ENCODE results near the gene SAMD7.

DNA sequence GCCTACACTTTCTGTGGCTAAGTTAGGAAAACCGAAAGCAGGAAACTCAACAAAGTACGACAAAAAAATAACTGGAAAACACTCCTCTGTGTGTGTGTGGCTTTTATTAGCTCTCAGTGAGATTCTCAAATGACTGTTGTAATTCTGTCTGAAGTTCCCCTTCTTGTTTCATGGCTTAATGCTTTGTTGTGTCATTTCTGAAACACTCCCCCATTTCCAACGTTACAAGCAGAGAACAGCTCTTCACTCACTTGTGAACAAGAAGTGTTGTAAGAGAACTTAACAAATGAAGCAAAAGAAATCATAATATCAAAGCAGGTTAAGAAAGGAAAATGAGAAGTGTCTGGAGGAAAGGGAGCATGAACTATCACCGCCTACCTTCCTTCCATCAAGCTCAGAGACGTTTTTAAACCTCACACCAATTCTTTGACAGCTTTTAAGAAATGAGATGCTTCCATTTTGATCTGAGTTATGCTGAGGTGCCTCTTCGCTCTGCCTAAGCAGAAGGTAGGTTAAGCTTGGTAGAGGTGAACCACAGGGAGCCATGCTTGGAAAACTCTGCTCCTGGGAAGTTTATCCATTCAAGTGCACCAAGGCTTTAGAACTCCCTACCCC, 42.9 kb downstream of the SAMD7 start:
- TF ChIP-seq, protein P1, sequence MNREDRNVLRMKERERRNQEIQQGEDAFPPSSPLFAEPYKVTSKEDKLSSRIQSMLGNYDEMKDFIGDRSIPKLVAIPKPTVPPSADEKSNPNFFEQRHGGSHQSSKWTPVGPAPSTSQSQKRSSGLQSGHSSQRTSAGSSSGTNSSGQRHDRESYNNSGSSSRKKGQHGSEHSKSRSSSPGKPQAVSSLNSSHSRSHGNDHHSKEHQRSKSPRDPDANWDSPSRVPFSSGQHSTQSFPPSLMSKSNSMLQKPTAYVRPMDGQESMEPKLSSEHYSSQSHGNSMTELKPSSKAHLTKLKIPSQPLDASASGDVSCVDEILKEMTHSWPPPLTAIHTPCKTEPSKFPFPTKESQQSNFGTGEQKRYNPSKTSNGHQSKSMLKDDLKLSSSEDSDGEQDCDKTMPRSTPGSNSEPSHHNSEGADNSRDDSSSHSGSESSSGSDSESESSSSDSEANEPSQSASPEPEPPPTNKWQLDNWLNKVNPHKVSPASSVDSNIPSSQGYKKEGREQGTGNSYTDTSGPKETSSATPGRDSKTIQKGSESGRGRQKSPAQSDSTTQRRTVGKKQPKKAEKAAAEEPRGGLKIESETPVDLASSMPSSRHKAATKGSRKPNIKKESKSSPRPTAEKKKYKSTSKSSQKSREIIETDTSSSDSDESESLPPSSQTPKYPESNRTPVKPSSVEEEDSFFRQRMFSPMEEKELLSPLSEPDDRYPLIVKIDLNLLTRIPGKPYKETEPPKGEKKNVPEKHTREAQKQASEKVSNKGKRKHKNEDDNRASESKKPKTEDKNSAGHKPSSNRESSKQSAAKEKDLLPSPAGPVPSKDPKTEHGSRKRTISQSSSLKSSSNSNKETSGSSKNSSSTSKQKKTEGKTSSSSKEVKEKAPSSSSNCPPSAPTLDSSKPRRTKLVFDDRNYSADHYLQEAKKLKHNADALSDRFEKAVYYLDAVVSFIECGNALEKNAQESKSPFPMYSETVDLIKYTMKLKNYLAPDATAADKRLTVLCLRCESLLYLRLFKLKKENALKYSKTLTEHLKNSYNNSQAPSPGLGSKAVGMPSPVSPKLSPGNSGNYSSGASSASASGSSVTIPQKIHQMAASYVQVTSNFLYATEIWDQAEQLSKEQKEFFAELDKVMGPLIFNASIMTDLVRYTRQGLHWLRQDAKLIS (CRISPR knock-in tag; IDR thresholded peaks at IDR 0.05; ENCODE audit: borderline replicate concordance) = no peak
- TF ChIP-seq RELA (CRISPR knock-in tag; IDR thresholded peaks at IDR 0.05; ENCODE audit: borderline replicate concordance) (no peak), ELF4 (CRISPR knock-in tag; IDR thresholded peaks at IDR 0.05; ENCODE audit: low read depth) (no peak), SMAD4 (CRISPR knock-in tag; IDR thresholded peaks at IDR 0.05) (no peak), CREB1 (CRISPR knock-in tag; IDR thresholded peaks at IDR 0.05) (no peak), ESRRA (CRISPR knock-in tag; IDR thresholded peaks at IDR 0.05; ENCODE audit: borderline replicate concordance) (no peak), CREM (CRISPR knock-in tag; IDR thresholded peaks at IDR 0.05) (no peak)
- TF ChIP-seq, protein P2, sequence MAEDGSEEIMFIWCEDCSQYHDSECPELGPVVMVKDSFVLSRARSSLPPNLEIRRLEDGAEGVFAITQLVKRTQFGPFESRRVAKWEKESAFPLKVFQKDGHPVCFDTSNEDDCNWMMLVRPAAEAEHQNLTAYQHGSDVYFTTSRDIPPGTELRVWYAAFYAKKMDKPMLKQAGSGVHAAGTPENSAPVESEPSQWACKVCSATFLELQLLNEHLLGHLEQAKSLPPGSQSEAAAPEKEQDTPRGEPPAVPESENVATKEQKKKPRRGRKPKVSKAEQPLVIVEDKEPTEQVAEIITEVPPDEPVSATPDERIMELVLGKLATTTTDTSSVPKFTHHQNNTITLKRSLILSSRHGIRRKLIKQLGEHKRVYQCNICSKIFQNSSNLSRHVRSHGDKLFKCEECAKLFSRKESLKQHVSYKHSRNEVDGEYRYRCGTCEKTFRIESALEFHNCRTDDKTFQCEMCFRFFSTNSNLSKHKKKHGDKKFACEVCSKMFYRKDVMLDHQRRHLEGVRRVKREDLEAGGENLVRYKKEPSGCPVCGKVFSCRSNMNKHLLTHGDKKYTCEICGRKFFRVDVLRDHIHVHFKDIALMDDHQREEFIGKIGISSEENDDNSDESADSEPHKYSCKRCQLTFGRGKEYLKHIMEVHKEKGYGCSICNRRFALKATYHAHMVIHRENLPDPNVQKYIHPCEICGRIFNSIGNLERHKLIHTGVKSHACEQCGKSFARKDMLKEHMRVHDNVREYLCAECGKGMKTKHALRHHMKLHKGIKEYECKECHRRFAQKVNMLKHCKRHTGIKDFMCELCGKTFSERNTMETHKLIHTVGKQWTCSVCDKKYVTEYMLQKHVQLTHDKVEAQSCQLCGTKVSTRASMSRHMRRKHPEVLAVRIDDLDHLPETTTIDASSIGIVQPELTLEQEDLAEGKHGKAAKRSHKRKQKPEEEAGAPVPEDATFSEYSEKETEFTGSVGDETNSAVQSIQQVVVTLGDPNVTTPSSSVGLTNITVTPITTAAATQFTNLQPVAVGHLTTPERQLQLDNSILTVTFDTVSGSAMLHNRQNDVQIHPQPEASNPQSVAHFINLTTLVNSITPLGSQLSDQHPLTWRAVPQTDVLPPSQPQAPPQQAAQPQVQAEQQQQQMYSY (CRISPR knock-in tag; IDR thresholded peaks at IDR 0.05) = no peak
- TF ChIP-seq, protein P3, sequence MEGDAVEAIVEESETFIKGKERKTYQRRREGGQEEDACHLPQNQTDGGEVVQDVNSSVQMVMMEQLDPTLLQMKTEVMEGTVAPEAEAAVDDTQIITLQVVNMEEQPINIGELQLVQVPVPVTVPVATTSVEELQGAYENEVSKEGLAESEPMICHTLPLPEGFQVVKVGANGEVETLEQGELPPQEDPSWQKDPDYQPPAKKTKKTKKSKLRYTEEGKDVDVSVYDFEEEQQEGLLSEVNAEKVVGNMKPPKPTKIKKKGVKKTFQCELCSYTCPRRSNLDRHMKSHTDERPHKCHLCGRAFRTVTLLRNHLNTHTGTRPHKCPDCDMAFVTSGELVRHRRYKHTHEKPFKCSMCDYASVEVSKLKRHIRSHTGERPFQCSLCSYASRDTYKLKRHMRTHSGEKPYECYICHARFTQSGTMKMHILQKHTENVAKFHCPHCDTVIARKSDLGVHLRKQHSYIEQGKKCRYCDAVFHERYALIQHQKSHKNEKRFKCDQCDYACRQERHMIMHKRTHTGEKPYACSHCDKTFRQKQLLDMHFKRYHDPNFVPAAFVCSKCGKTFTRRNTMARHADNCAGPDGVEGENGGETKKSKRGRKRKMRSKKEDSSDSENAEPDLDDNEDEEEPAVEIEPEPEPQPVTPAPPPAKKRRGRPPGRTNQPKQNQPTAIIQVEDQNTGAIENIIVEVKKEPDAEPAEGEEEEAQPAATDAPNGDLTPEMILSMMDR (IDR thresholded peaks at IDR 0.05) = no peak
- TF ChIP-seq, protein P4, sequence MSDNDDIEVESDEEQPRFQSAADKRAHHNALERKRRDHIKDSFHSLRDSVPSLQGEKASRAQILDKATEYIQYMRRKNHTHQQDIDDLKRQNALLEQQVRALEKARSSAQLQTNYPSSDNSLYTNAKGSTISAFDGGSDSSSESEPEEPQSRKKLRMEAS (CRISPR knock-in tag; IDR thresholded peaks at IDR 0.05) = no peak
- TF ChIP-seq, protein P5, sequence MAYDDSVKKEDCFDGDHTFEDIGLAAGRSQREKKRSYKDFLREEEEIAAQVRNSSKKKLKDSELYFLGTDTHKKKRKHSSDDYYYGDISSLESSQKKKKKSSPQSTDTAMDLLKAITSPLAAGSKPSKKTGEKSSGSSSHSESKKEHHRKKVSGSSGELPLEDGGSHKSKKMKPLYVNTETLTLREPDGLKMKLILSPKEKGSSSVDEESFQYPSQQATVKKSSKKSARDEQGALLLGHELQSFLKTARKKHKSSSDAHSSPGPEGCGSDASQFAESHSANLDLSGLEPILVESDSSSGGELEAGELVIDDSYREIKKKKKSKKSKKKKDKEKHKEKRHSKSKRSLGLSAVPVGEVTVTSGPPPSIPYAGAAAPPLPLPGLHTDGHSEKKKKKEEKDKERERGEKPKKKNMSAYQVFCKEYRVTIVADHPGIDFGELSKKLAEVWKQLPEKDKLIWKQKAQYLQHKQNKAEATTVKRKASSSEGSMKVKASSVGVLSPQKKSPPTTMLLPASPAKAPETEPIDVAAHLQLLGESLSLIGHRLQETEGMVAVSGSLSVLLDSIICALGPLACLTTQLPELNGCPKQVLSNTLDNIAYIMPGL (CRISPR knock-in tag; IDR thresholded peaks at IDR 0.05) = no peak

All from WTC11 (cell line).